Activated naive CD8-positive, alpha-beta T cell treated with anti-CD3 and anti-CD28 coated beads for 36 hours (primary cell): ENCODE results near the gene RIMKLA. TPM values are rescaled to one million over a fixed set of nuclear protein-coding genes. Genes with fewer than 3 reads are reported as not detected.

Experiments
- DNase-seq: peaks from one replicate; pipeline ENCODE4 v3.0.0; 2021
- H3K27ac Mint-ChIP-seq: one replicate; pipeline ENCODE4 v1.8.0; 2022; ENCODE audit warnings: mild to moderate bottlenecking, moderate library complexity, mixed read lengths
- H3K27me3 Mint-ChIP-seq: one replicate; pipeline ENCODE4 v1.8.0; 2022; ENCODE audit warnings: mild to moderate bottlenecking, mixed read lengths
- H3K36me3 Mint-ChIP-seq: one replicate; pipeline ENCODE4 v1.8.0; 2021; ENCODE audit warnings: mild to moderate bottlenecking, mixed read lengths
- H3K4me1 Mint-ChIP-seq: one replicate; pipeline ENCODE4 v1.8.0; 2021; ENCODE audit warnings: mixed read lengths
- H3K4me3 Mint-ChIP-seq: one replicate; pipeline ENCODE4 v1.8.0; 2022; ENCODE audit warnings: mild to moderate bottlenecking, moderate library complexity, mixed read lengths
- H3K9me3 Mint-ChIP-seq: one replicate; pipeline ENCODE4 v1.8.0; 2022; ENCODE audit warnings: mixed read lengths
- total RNA-seq, 2 experiments: library from RNA; stranded (reverse); gene quantifications; one replicate each; pipeline ENCODE4 v1.2.3, GENCODE V29; 2021

The RIMKLA gene
- total RNA-seq, 2 experiments from 2014 or later, result 6.3 to 8.1 TPM

- no peaks in the 10 kb centered on the region for H3K36me3 Mint-ChIP-seq
- H3K9me3 Mint-ChIP-seq, result no peaks in the 10 kb centered on the region
- H3K27ac Mint-ChIP-seq, result no peak overlapping the region
- peaks cover 5% of the 10 kb centered on the region for H3K4me1 Mint-ChIP-seq
- H3K27me3 Mint-ChIP-seq, result peaks cover 8% of the 10 kb centered on the region
- DNase-seq, result no peak
- H3K4me3 Mint-ChIP-seq, result no peak overlapping the region
Measured at GRCh38 chr1:42364089-42364488, 16.5 kb upstream of the RIMKLA start.

- H3K9me3 Mint-ChIP-seq, result no peaks in the 10 kb centered on the region
- H3K27ac Mint-ChIP-seq, result no peak overlapping the region
- peaks cover 8% of the 10 kb centered on the region for H3K27me3 Mint-ChIP-seq
- DNase-seq, result no peak
- no peak overlapping the region for H3K4me3 Mint-ChIP-seq
- H3K4me1 Mint-ChIP-seq, result peaks cover 4% of the 10 kb centered on the region
- H3K36me3 Mint-ChIP-seq, result no peaks in the 10 kb centered on the region
Measured at GRCh38 chr1:42364542-42364941, 16.1 kb upstream of the RIMKLA start.

DNA sequence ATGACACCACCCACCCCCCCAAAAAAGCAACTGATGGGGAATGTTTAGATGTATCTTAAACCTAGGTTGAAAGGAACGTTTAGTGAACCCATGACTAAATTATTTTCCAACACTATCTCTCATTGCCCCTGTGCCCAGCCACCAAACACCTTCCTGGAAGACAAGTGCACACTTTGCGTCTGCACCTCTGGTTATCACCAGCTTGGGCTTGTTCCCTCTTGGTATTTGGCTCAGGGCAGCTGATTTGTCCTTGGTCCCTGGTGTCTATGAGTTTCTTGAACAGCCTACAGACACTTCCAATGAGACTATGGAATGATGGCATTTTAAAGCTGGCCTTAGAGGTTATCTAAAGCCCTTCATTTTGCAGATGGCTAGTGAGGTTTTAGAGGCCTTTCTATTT, 15.5 kb upstream of the RIMKLA start:
- Mint-ChIP-seq H3K4me1 (peaks cover 3% of the 10 kb centered on the region), H3K4me3 (no peak overlapping the region), H3K36me3 (no peaks in the 10 kb centered on the region), H3K27ac (no peak overlapping the region), H3K27me3 (peaks cover 8% of the 10 kb centered on the region), H3K9me3 (no peaks in the 10 kb centered on the region)
- no peak for DNase-seq

- no peak overlapping the region for H3K4me3 Mint-ChIP-seq
- no peaks in the 10 kb centered on the region for H3K9me3 Mint-ChIP-seq
- peaks cover 9% of the 10 kb centered on the region for H3K27me3 Mint-ChIP-seq
- no peaks in the 10 kb centered on the region for H3K36me3 Mint-ChIP-seq
- no peak overlapping the region for H3K27ac Mint-ChIP-seq
- peaks cover 3% of the 10 kb centered on the region for H3K4me1 Mint-ChIP-seq
- no peak for DNase-seq
Measured at GRCh38 chr1:42368096-42368795, 12.3 kb upstream of the RIMKLA start.

DNA sequence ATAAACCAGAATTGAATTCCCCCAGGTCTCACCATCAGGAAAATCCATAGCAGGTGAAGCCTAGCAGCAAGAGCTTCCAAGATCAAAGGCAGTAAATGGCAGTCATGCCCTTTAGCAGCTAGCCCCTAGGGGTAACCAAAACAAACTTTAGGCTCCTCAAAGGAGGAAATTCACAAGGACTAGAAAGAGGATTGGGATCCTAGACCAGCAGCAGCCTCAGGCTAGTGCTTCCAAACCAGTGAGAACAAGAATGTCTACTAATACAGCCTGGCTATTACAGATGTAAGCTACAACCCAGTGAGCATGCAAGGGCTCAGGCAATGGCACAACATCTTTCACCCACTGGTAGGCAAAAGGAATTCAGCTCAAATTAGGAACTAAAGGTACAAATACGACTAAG, 11.1 kb upstream of the RIMKLA start:
- no peak overlapping the region for H3K4me3 Mint-ChIP-seq
- no peaks in the 10 kb centered on the region for H3K36me3 Mint-ChIP-seq

DNA sequence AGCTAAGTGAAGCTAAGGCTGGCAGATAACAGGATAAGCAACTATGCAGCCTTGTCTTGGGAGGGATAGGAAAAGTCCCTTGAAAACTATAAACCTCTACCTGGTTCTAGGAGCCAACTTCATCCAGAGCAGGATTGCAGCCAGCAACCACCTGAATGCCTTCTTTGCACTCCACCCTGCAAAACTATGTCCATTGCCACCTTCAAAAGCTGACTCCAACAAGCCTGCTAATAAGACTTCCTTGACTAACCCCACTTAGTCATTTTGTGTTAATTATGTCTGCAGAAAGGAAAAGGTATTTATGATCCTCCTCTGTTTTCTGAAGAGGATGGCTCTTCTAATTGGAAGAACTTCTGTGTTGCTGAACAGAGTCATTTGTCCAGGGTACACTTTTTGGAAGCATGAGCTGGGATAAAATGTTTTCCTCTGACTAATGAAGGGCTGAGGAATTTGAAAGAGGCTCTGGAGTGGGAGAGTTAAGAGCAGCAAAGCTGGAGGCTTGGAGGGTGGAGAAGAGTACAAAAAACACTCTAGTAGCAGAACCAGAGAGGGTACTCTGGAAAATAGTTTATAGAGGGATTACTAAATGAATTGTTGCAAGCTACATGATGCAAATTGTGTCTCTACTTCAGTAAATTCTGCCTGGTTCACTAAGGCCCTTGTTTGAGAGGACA, 9.6 kb upstream of the RIMKLA start:
- Mint-ChIP-seq H3K4me3 (no peak overlapping the region), H3K4me1 (no peaks in the 10 kb centered on the region)

More for the DNA sequence above, 11.1 kb upstream of the RIMKLA start:
- Mint-ChIP-seq H3K4me1 (no peaks in the 10 kb centered on the region), H3K9me3 (no peaks in the 10 kb centered on the region), H3K27me3 (peaks cover 9% of the 10 kb centered on the region), H3K27ac (no peak overlapping the region)
- DNase-seq, result no peak

DNA sequence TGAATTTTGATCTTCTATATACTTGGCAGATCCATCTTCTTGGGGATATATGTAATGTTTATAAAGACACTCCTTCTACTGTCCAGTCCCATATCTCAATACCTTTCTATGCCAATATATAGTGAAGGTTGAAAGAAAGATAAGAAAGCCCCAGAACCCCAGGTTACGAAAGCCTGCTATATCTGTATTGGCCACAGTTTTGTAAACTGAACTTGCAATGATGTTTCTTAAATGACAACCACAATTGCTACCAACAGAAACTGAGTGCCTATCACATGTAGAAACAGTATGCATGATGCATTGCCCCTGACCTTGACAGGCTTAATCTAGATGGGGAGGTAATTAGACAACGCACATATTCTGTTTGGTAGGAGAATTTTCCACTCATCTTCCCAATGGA, 7.8 kb upstream of the RIMKLA start:
- Mint-ChIP-seq H3K27me3 (peaks cover 13% of the 10 kb centered on the region), H3K36me3 (no peaks in the 10 kb centered on the region), H3K4me1 (no peaks in the 10 kb centered on the region), H3K4me3 (no peak overlapping the region), H3K27ac (no peak overlapping the region), H3K9me3 (no peaks in the 10 kb centered on the region)
- no peak for DNase-seq

More for the DNA sequence above, 9.6 kb upstream of the RIMKLA start:
- Mint-ChIP-seq H3K27ac (no peak overlapping the region), H3K36me3 (no peaks in the 10 kb centered on the region), H3K9me3 (no peaks in the 10 kb centered on the region), H3K27me3 (peaks cover 9% of the 10 kb centered on the region)
- DNase-seq, result no peak

- DNase-seq, result peak; percentile 0
- peaks cover 49% of the 10 kb centered on the region for H3K27me3 Mint-ChIP-seq
- no peaks in the 10 kb centered on the region for H3K9me3 Mint-ChIP-seq
Measured at GRCh38 chr1:42379794-42380585, 602 bp upstream of the RIMKLA start.

GRCh38 chr1:42381280-42381673, 685 bp downstream of the RIMKLA start:
- H3K27me3 Mint-ChIP-seq, result peaks cover 49% of the 10 kb centered on the region
- no peaks in the 10 kb centered on the region for H3K36me3 Mint-ChIP-seq
- DNase-seq, result no peak
- H3K4me3 Mint-ChIP-seq, result peak overlapping the region; percentile 73
- peaks cover 6% of the 10 kb centered on the region for H3K4me1 Mint-ChIP-seq
- H3K27ac Mint-ChIP-seq, result no peak overlapping the region
- H3K9me3 Mint-ChIP-seq, result no peaks in the 10 kb centered on the region

More at GRCh38 chr1:42379794-42380585, 602 bp upstream of the RIMKLA start:
- peak overlapping the region; percentile 74 for H3K4me3 Mint-ChIP-seq
- H3K4me1 Mint-ChIP-seq, result peaks cover 6% of the 10 kb centered on the region
- no peaks in the 10 kb centered on the region for H3K36me3 Mint-ChIP-seq
- H3K27ac Mint-ChIP-seq, result no peak overlapping the region

- no peak for DNase-seq
- Mint-ChIP-seq H3K9me3 (no peaks in the 10 kb centered on the region), H3K36me3 (no peaks in the 10 kb centered on the region), H3K27me3 (peaks cover 29% of the 10 kb centered on the region), H3K27ac (no peak overlapping the region), H3K4me3 (no peak overlapping the region), H3K4me1 (peaks cover 2% of the 10 kb centered on the region)
Measured at GRCh38 chr1:42385283-42385682, 4.7 kb downstream of the RIMKLA start.

DNA sequence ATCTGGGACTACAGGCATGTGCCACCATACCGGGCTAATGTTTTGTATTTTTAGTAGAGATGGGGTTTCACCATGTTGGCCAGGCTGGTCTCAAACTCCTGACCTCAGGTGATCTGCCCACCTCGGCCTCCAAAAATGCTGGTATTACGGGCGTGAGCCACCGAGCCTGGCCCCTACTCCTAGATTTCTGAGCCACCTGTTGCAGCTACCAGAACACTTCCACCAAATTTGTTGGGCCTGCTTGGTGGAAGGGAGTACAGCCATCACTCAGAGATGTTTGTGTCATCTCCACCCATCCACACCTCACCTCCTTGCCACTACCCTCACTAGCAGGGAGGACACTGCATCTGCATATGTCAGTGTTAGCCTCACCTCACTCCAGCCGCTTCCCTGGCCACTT, 5.5 kb downstream of the RIMKLA start:
- H3K27ac Mint-ChIP-seq, result no peak overlapping the region
- peaks cover 26% of the 10 kb centered on the region for H3K27me3 Mint-ChIP-seq
- peaks cover 2% of the 10 kb centered on the region for H3K4me1 Mint-ChIP-seq
- no peak overlapping the region for H3K4me3 Mint-ChIP-seq
- H3K9me3 Mint-ChIP-seq, result no peaks in the 10 kb centered on the region
- H3K36me3 Mint-ChIP-seq, result no peaks in the 10 kb centered on the region
- DNase-seq, result no peak

DNA sequence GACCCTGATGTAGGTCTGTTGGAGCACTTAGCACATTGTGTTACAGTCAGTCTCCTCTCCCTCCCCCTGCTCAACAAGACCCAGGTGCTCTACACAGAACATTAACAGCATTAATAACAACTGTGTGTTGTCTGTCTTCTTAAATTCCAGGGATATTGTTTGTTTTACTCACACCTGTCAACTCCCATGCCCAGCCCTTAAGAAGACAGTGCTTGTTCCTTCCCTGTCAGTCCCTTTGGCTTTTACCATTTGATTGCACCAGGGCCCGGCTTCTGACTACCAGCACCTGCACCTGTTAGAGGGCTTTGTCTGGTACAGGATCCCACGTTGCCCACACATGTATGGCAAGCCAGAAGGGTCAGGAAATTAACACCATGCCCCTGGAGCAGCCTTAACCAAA, 11.7 kb downstream of the RIMKLA start:
- no peaks in the 10 kb centered on the region for H3K36me3 Mint-ChIP-seq
- H3K4me1 Mint-ChIP-seq, result peaks cover 6% of the 10 kb centered on the region
- no peaks in the 10 kb centered on the region for H3K9me3 Mint-ChIP-seq
- DNase-seq, result no peak
- H3K4me3 Mint-ChIP-seq, result no peak overlapping the region
- no peaks in the 10 kb centered on the region for H3K27me3 Mint-ChIP-seq
- no peak overlapping the region for H3K27ac Mint-ChIP-seq

DNA sequence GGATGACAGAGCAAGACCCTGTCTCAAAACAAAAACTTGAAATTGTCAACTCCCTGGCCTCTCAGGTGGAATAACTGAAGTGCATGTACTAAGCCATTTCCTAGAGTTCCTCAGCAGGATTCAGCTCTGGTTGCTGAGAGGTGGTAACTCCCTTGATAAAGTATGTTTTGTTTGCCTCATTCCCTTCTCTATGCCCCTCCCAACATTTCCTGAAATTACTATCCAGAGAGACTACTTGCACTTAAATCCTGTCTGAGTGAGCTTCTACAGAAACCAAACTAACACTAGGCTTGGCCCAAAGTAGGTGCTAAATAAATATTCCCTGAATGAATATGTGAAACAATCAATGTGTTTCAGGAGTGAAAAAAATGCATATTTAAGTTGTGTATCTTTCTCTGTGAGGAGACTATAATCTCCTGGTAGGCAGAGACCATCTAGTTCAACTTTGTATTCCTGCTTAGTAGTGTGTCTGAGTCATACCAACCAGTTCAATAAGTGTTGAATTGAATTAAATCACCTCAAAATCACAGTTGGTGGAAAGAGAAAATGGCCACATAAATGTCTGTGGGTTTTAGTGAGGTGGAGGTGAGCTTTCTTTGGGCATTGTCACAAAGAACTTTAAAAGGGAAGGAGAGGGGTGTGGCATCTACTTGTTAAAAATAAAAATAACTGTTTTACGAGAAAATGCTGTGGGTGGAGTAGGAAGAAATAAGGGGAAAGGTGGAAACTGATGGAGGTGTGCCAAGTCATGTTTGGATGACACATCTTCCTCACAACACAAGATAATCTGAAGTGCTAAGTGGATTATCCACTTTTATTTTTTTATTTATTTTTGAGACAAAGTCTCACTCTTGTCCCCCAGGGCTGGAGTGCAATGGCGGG, 12.6 kb downstream of the RIMKLA start:
- Mint-ChIP-seq H3K27me3 (no peaks in the 10 kb centered on the region), H3K27ac (no peak overlapping the region), H3K4me1 (peaks cover 6% of the 10 kb centered on the region), H3K36me3 (no peaks in the 10 kb centered on the region), H3K9me3 (no peaks in the 10 kb centered on the region), H3K4me3 (no peak overlapping the region)
- no peak for DNase-seq

GRCh38 chr1:42399315-42400100, 18.9 kb downstream of the RIMKLA start:
- Mint-ChIP-seq H3K9me3 (no peaks in the 10 kb centered on the region), H3K27me3 (no peaks in the 10 kb centered on the region), H3K4me3 (no peak overlapping the region), H3K27ac (no peak overlapping the region), H3K36me3 (no peaks in the 10 kb centered on the region), H3K4me1 (no peaks in the 10 kb centered on the region)
- DNase-seq, result no peak
